GM12801 (cell line): ENCODE measurements around the gene CDC42SE2.

Experiments
- CTCF ChIP-seq: IDR thresholded peaks from one replicate; pipeline ENCODE4 v1.5.1; 2011; ENCODE audit warnings: control low read depth; ENCODE audit not compliant: insufficient read length; ENCODE audit errors: extremely low read depth

The CDC42SE2 gene

GRCh38 chr5:131281868-131282234 lies 18.0 kb downstream of the CDC42SE2 start:
- TF ChIP-seq CTCF = no peak

- TF ChIP-seq CTCF = no peak
These were observed 18.4 kb downstream of the CDC42SE2 start for GRCh38 chr5:131282235-131282634.

- no peak for TF ChIP-seq CTCF
These were observed 22.0 kb downstream of the CDC42SE2 start for GRCh38 chr5:131285703-131286399.

- TF ChIP-seq CTCF = no peak
These were observed 22.5 kb downstream of the CDC42SE2 start for GRCh38 chr5:131286400-131286715.

- no peak for TF ChIP-seq CTCF
These were observed 24.5 kb downstream of the CDC42SE2 start for GRCh38 chr5:131288328-131288727.

- TF ChIP-seq CTCF = no peak
These were observed 25.9 kb downstream of the CDC42SE2 start for GRCh38 chr5:131289738-131290137.

- no peak for TF ChIP-seq CTCF
These were observed 32.4 kb downstream of the CDC42SE2 start for GRCh38 chr5:131296213-131296672.
